Cardiac muscle cell (in vitro differentiated cells and primary cell): ENCODE measurements around the gene SLC26A11. TPM values are rescaled to one million over a fixed set of nuclear protein-coding genes. Genes with fewer than 3 reads are reported as not detected.

Experiments
- DNase-seq, 2 donors: peaks; one replicate each; pipeline versions ENCODE4 v3.0.0 to v3.0.0-alpha.2; 2010 to 2017; ENCODE audit warnings: low read depth in 1 of 2, low spot score in 1 of 2
- H3K27ac ChIP-seq: fragments of 200-600 bp; sonication (generic); 2 replicates; pipeline ENCODE4 v1.5.1; 2016
- H3K27me3 ChIP-seq: fragments of 200-600 bp; sonication (generic); 2 replicates; pipeline ENCODE4 v1.6.0; 2016; ENCODE audit warnings: control low read depth
- H3K36me3 ChIP-seq: fragments of 200-600 bp; sonication (generic); 2 replicates; pipeline ENCODE4 v1.5.1; 2016; ENCODE audit warnings: control low read depth
- H3K4me1 ChIP-seq: fragments of 200-600 bp; sonication (generic); 2 replicates; pipeline ENCODE4 v1.8.1; 2017; ENCODE audit warnings: low read depth, mild to moderate bottlenecking, mixed run types
- H3K4me3 ChIP-seq: fragments of 200-600 bp; sonication (generic); 2 replicates; pipeline ENCODE4 v1.5.1; 2016; ENCODE audit warnings: mild to moderate bottlenecking
- H3K9me3 ChIP-seq: fragments of 200-600 bp; sonication (generic); 2 replicates; pipeline ENCODE4 v1.5.1; 2017; ENCODE audit warnings: low read depth, mild to moderate bottlenecking, control low read depth
- CTCF ChIP-seq: IDR thresholded peaks from 2 replicates; pipeline ENCODE4 v1.5.1; 2012; ENCODE audit warnings: low read depth, mild to moderate bottlenecking, low read length
- polyA plus RNA-seq: library from polyadenylated mRNA; unstranded; fragments of >200 nt; fragmentation: Nextera tagmentation; extraction: Ambion mirVana; gene quantifications from 2 replicates; pipeline ENCODE4 v1.2.1, GENCODE V29; 2016
- total RNA-seq: library from RNA; depleted of rRNA; stranded (reverse); fragments of >200 nt; gene quantifications from 2 replicates; pipeline ENCODE4 v1.2.3, GENCODE V29; 2016

SLC26A11 gene
- total and polyA plus RNA-seq, 2 experiments from 2014 or later = 39.0 to 46.8 TPM

DNA sequence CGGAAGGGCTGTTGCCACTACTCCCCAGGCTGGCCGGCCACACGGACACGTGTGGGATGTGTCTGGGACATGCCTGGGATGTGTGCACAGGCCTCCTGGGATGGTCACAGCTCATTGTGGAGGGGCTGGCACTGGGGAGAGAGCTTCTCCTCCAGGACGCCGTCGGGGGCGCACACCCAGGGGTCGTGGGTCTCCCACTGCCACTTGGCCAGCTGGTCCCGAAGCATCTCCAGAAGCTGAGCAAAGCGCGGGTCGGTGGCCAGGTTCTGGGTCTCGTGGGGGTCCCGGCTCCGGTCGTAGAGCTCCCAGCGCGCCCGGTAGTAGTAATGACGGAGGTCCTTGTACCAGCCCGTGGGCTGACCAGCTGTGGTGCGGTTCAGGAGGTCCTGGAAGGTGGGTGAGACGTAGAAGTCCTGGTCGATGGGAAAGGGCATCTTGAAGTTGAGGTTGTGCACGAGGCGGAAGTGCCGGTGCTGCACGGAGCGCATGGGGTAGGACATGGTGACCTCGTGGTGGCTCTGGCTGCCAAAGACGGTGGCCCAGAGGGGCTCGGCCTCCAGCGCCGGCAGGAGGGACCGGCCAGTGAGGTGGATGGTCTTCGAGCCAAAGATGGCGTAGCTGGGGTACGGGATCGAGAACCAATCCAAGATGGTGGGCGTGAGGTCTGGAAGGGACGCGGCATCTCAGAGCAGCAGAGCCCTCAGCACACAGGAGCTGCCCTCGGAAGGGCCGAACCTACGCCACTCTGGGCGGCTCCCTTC lies 9.7 kb upstream of the SLC26A11 start:
- Histone ChIP-seq H3K4me1 (no peaks in the 10 kb centered on the region), H3K36me3 (peaks cover 8% of the 10 kb centered on the region), H3K9me3 (no peaks in the 10 kb centered on the region), H3K27ac (no peak overlapping the region), H3K4me3 (no peak overlapping the region), H3K27me3 (no peaks in the 10 kb centered on the region)
- TF ChIP-seq CTCF = no peak
- DNase-seq = no peak

GRCh38 chr17:80212109-80212508 lies 8.1 kb upstream of the SLC26A11 start:
- no peaks in the 10 kb centered on the region for H3K9me3 ChIP-seq
- no peak overlapping the region for H3K27ac ChIP-seq
- DNase-seq = no peak
- H3K36me3 ChIP-seq = peaks cover 11% of the 10 kb centered on the region
- no peaks in the 10 kb centered on the region for H3K27me3 ChIP-seq
- no peak overlapping the region for H3K4me3 ChIP-seq
- H3K4me1 ChIP-seq = no peaks in the 10 kb centered on the region
- no peak for TF ChIP-seq CTCF

GRCh38 chr17:80212511-80212910 lies 7.7 kb upstream of the SLC26A11 start:
- no peak for TF ChIP-seq CTCF
- peaks cover 11% of the 10 kb centered on the region for H3K36me3 ChIP-seq
- no peaks in the 10 kb centered on the region for H3K4me1 ChIP-seq

GRCh38 chr17:80212962-80213642 lies 7.1 kb upstream of the SLC26A11 start:
- Histone ChIP-seq H3K36me3 (peaks cover 11% of the 10 kb centered on the region), H3K4me1 (no peaks in the 10 kb centered on the region), H3K27ac (no peak overlapping the region)

More at GRCh38 chr17:80212511-80212910, 7.7 kb upstream of the SLC26A11 start:
- H3K9me3 ChIP-seq = no peaks in the 10 kb centered on the region
- no peak overlapping the region for H3K27ac ChIP-seq
- no peaks in the 10 kb centered on the region for H3K27me3 ChIP-seq
- DNase-seq = no peak
- H3K4me3 ChIP-seq = no peak overlapping the region

GRCh38 chr17:80213643-80213975 lies 6.6 kb upstream of the SLC26A11 start:
- Histone ChIP-seq H3K4me1 (no peaks in the 10 kb centered on the region), H3K36me3 (peaks cover 11% of the 10 kb centered on the region)

More at GRCh38 chr17:80212962-80213642, 7.1 kb upstream of the SLC26A11 start:
- no peak for TF ChIP-seq CTCF
- H3K9me3 ChIP-seq = no peaks in the 10 kb centered on the region
- no peak overlapping the region for H3K4me3 ChIP-seq
- no peaks in the 10 kb centered on the region for H3K27me3 ChIP-seq
- DNase-seq = no peak

More at GRCh38 chr17:80213643-80213975, 6.6 kb upstream of the SLC26A11 start:
- Histone ChIP-seq H3K4me3 (no peak overlapping the region), H3K27me3 (no peaks in the 10 kb centered on the region), H3K9me3 (no peaks in the 10 kb centered on the region), H3K27ac (no peak overlapping the region)
- no peak for TF ChIP-seq CTCF
- no peak for DNase-seq
